Astrocyte (in vitro differentiated cells and primary cell): Measurements from ENCODE around the gene ENOX1. TPM values are rescaled to one million over a fixed set of nuclear protein-coding genes. Genes with fewer than 3 reads are reported as not detected.

ENCODE experiments used
- DNase-seq: peaks from one replicate; pipeline ENCODE4 v3.0.0-alpha.2; 2010; ENCODE audit warnings: low read depth
- FAIRE-seq: peaks from 2 replicates; lab custom pipeline; 2011; peaks lifted over from hg19 to GRCh38; lab: Jason Lieb, UNC
- H2AFZ ChIP-seq: 2 replicates; pipeline ENCODE4 v1.6.0; 2012; ENCODE audit warnings: low read depth, low read length, inconsistent platforms
- H3K27ac ChIP-seq: 2 replicates; pipeline ENCODE4 v1.5.1; 2011; ENCODE audit warnings: low read depth, low read length, inconsistent platforms
- H3K27me3 ChIP-seq: 2 replicates; pipeline ENCODE4 v1.6.0; 2011; ENCODE audit warnings: low read length, inconsistent platforms; ENCODE audit not compliant: insufficient read depth
- H3K36me3 ChIP-seq: 2 replicates; pipeline ENCODE4 v1.5.1; 2011; ENCODE audit warnings: low read length, inconsistent platforms; ENCODE audit not compliant: insufficient read depth
- H3K4me1 ChIP-seq: 2 replicates; pipeline ENCODE4 v1.5.1; 2011; ENCODE audit warnings: low read length, inconsistent platforms; ENCODE audit not compliant: insufficient read depth
- H3K4me2 ChIP-seq: 2 replicates; pipeline ENCODE4 v1.6.0; 2012; ENCODE audit warnings: low read length, inconsistent platforms
- H3K4me3 ChIP-seq: 2 replicates; pipeline ENCODE4 v1.5.1; 2011; ENCODE audit warnings: low read depth, mild to moderate bottlenecking, low read length, inconsistent platforms; ENCODE audit not compliant: insufficient read depth
- H3K79me2 ChIP-seq: 2 replicates; pipeline ENCODE4 v1.6.0; 2012; ENCODE audit warnings: mild to moderate bottlenecking, low read length, inconsistent platforms; ENCODE audit not compliant: insufficient read depth
- H3K9ac ChIP-seq: 2 replicates; pipeline ENCODE4 v1.6.0; 2012; ENCODE audit warnings: mild to moderate bottlenecking, low read length, inconsistent platforms
- H3K9me3 ChIP-seq: 2 replicates; pipeline ENCODE4 v1.5.1; 2012; ENCODE audit warnings: low read depth, mild to moderate bottlenecking, low read length, inconsistent platforms; ENCODE audit not compliant: insufficient read depth
- H4K20me1 ChIP-seq: 2 replicates; pipeline ENCODE4 v1.6.0; 2012; ENCODE audit warnings: low read length, inconsistent platforms; ENCODE audit not compliant: insufficient read depth
- H3K27ac Mint-ChIP-seq: one replicate; pipeline ENCODE4 v1.8.0; 2021; ENCODE audit warnings: mild to moderate bottlenecking, mixed read lengths; ENCODE audit not compliant: unreplicated experiment
- H3K27me3 Mint-ChIP-seq: one replicate; pipeline ENCODE4 v1.8.0; 2021; ENCODE audit warnings: low read depth, mixed read lengths; ENCODE audit not compliant: unreplicated experiment
- H3K36me3 Mint-ChIP-seq: one replicate; pipeline ENCODE4 v1.8.0; 2021; ENCODE audit warnings: low read depth, mixed read lengths; ENCODE audit not compliant: unreplicated experiment
- H3K4me1 Mint-ChIP-seq: one replicate; pipeline ENCODE4 v1.8.0; 2021; ENCODE audit warnings: low read depth, mixed read lengths; ENCODE audit not compliant: unreplicated experiment
- H3K4me3 Mint-ChIP-seq: one replicate; pipeline ENCODE4 v1.8.0; 2021; ENCODE audit warnings: mild to moderate bottlenecking, moderate library complexity, mixed read lengths; ENCODE audit not compliant: unreplicated experiment
- H3K9me3 Mint-ChIP-seq: one replicate; pipeline ENCODE4 v1.8.0; 2021; ENCODE audit warnings: mild to moderate bottlenecking, mixed read lengths; ENCODE audit not compliant: unreplicated experiment
- CTCF ChIP-seq: IDR thresholded peaks from 2 replicates; pipeline ENCODE4 v1.5.1; 2011; ENCODE audit warnings: low read depth, mild to moderate bottlenecking, inconsistent platforms, low read length, moderate library complexity; ENCODE audit not compliant: insufficient read depth
- EZH2 ChIP-seq: IDR thresholded peaks from 2 replicates; pipeline ENCODE4 v1.6.1; 2012; ENCODE audit warnings: mild to moderate bottlenecking, low read length, inconsistent platforms; ENCODE audit not compliant: insufficient read depth
- total RNA-seq: library from RNA; stranded (reverse); gene quantifications from 2 replicates; pipeline ENCODE4 v1.2.1, GENCODE V29; 2021

ENOX1 gene
- total RNA-seq, 1 donor from 2014 or later: 2.3 TPM

- Histone ChIP-seq H3K9ac (no peak overlapping the region), H3K9me3 (no peaks in the 10 kb centered on the region), H3K4me1 (no peaks in the 10 kb centered on the region), H4K20me1 (no peaks in the 10 kb centered on the region), H2AFZ (no peak overlapping the region), H3K79me2 (no peaks in the 10 kb centered on the region), H3K36me3 (no peaks in the 10 kb centered on the region), H3K27ac (no peak overlapping the region), H3K4me3 (no peak overlapping the region), H3K27me3 (no peaks in the 10 kb centered on the region), H3K4me2 (no peak overlapping the region)
- Mint-ChIP-seq H3K27me3 (no peaks in the 10 kb centered on the region), H3K4me1 (peaks cover 10% of the 10 kb centered on the region), H3K27ac (peak overlapping the region; percentile 84), H3K36me3 (no peaks in the 10 kb centered on the region), H3K9me3 (peaks cover 2% of the 10 kb centered on the region), H3K4me3 (no peak overlapping the region)
- peak; percentile 87 for FAIRE-seq
- peak; percentile 82 for DNase-seq
- TF ChIP-seq CTCF (no peak), EZH2 (no peak)
Observed at GRCh38 chr13:43260999-43261398, 525.8 kb downstream of the ENOX1 start.

- peaks cover 2% of the 10 kb centered on the region for H3K9me3 Mint-ChIP-seq
- H3K36me3 ChIP-seq: no peaks in the 10 kb centered on the region
- no peaks in the 10 kb centered on the region for H3K4me1 ChIP-seq
- DNase-seq (no peak), FAIRE-seq (no peak)
- H3K4me3 Mint-ChIP-seq: no peak overlapping the region
- H3K9me3 ChIP-seq: no peaks in the 10 kb centered on the region
- H3K79me2 ChIP-seq: no peaks in the 10 kb centered on the region
- no peaks in the 10 kb centered on the region for H3K27me3 Mint-ChIP-seq
- no peaks in the 10 kb centered on the region for H3K27me3 ChIP-seq
- no peak overlapping the region for H2AFZ ChIP-seq
- no peak overlapping the region for H3K4me2 ChIP-seq
- no peak overlapping the region for H3K4me3 ChIP-seq
- no peaks in the 10 kb centered on the region for H3K36me3 Mint-ChIP-seq
- peaks cover 10% of the 10 kb centered on the region for H3K4me1 Mint-ChIP-seq
- TF ChIP-seq CTCF (no peak), EZH2 (no peak)
- no peak overlapping the region for H3K27ac ChIP-seq
- H4K20me1 ChIP-seq: no peaks in the 10 kb centered on the region
- H3K27ac Mint-ChIP-seq: no peak overlapping the region
- no peak overlapping the region for H3K9ac ChIP-seq
Observed at GRCh38 chr13:43258771-43259170, 528.0 kb downstream of the ENOX1 start.

- H3K9ac ChIP-seq: no peak overlapping the region
- H3K9me3 ChIP-seq: no peaks in the 10 kb centered on the region
- no peak overlapping the region for H3K4me3 Mint-ChIP-seq
- TF ChIP-seq EZH2: no peak
- no peak for TF ChIP-seq CTCF
- no peaks in the 10 kb centered on the region for H4K20me1 ChIP-seq
- no peak overlapping the region for H3K27ac Mint-ChIP-seq
- FAIRE-seq (no peak), DNase-seq (no peak)
- no peak overlapping the region for H3K4me3 ChIP-seq
- peaks cover 2% of the 10 kb centered on the region for H3K27me3 Mint-ChIP-seq
- no peak overlapping the region for H3K4me2 ChIP-seq
- no peaks in the 10 kb centered on the region for H3K4me1 ChIP-seq
- no peak overlapping the region for H3K27ac ChIP-seq
- H3K4me1 Mint-ChIP-seq: peaks cover 10% of the 10 kb centered on the region
- H3K9me3 Mint-ChIP-seq: peaks cover 2% of the 10 kb centered on the region
- H2AFZ ChIP-seq: no peak overlapping the region
- H3K36me3 Mint-ChIP-seq: no peaks in the 10 kb centered on the region
- no peaks in the 10 kb centered on the region for H3K27me3 ChIP-seq
- H3K79me2 ChIP-seq: no peaks in the 10 kb centered on the region
- no peaks in the 10 kb centered on the region for H3K36me3 ChIP-seq
Observed at GRCh38 chr13:43257765-43258164, 529.0 kb downstream of the ENOX1 start.
